ENCODE measurements around the gene PHKB.
A peak's percentile ranks its signal among the peaks of the same experiment; 100 is the strongest.

The PHKB gene

GRCh38 chr16:47611848-47612493, 150.8 kb downstream of the PHKB start:
- no peak for FAIRE-seq
- no peak for DNase-seq (ENCODE audit: insufficient read length, low spot score)

- DNase-seq (ENCODE audit: insufficient read length, low spot score) (no peak), FAIRE-seq (no peak)
Measured at GRCh38 chr16:47612711-47613110, 151.6 kb downstream of the PHKB start.

DNA sequence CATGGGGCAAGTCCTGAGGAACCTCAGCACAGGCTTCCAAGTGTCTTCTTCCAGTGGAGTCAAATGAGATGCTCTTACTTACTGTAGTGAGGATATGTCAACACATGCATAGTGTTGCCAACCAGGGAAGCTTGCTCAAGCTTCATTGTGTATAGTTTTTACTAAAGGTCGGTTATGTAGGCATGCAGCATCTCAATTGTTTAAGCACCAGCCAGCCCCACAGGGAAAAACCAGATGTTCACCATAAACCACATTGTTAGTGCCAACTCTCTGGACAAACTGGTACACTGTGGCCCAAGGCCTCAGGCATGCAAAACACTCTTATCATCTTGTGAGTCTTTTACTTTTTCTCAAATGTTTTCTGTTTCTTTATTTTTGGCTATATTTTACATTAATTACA, 152.1 kb downstream of the PHKB start:
- DNase-seq (ENCODE audit: insufficient read length, low spot score) (no peak), FAIRE-seq (no peak)

- FAIRE-seq, result no peak
Measured at GRCh38 chr16:47617732-47618131, 156.6 kb downstream of the PHKB start.

DNA sequence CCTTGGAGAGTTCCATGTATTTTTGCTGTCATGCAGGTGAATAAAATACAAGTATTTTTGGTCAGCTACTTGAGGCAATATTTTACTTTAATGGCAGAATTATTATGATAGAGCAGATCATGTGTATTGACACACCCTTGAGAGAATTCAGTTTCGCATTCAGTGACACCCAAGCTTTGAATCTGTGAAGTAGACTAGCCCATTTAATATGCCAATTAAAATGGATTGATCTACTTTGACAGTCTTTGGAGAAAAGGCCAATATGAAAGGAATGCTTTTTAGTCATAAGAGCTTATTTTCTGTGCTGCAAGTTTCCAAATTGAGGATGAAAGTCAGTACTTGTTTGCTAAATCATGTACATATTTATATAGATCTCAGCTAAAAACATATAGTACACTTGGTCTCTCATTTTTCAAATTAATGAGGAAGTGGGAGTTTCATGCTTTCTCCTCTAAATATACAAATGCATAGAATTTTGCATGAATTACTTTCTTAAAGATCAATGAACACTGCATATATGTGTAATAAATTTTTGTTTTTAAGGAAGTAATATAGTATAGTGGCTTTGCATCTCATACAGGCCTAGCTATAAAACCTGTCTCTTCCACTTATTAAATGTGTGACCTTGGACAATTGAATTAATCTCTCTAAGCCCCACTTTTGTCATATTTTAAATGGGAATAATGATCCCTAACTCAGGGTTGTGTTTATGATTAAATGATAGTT, 161.5 kb downstream of the PHKB start:
- DNase-seq (ENCODE audit: insufficient read length, low spot score), result no peak
- FAIRE-seq, result peak; percentile 56

More at GRCh38 chr16:47617732-47618131, 156.6 kb downstream of the PHKB start:
- no peak for DNase-seq (ENCODE audit: insufficient read length, low spot score)

DNA sequence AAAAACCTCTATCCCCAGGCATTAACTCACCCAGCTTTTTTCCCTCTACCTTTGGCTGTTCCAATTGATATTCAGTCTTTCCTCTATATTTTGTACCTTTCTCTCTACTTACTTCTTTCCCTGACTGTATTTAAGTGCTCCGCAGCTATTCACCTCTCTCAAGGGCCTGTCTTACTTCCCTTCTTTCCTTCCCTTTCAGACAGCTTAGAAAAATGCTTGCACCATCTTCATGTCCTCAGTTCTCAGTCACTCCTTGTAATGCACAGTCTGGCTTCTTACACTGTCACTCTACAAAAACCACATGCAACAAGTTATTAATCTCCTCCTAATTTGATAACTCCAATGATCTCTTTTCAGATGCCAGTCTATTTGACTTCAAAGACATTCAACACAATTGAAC, 163.4 kb downstream of the PHKB start:
- FAIRE-seq (no peak), DNase-seq (ENCODE audit: insufficient read length, low spot score) (no peak)

DNA sequence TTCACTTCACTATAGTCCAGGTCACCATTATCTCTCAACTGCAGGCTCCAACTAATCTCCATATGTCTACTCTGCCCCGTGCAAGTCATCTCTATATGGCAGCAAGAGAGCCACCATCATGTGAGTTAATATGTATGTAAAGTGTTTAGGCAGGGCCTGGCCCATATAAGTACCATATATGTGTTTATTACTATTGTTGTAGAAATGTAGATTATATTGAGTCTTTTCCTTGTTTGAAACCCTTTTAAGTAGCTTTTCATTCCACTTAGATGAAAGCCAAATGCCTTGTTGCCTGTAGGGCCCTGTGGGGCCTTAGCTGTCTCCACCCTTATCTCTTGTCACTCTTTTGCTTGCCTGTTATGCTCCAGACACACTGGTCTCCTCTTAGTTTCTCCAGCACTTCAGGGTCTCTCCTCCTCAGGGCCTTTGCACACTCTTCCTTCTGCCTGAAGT, 164.0 kb downstream of the PHKB start:
- no peak for FAIRE-seq
- DNase-seq (ENCODE audit: insufficient read length, low spot score), result no peak

DNA sequence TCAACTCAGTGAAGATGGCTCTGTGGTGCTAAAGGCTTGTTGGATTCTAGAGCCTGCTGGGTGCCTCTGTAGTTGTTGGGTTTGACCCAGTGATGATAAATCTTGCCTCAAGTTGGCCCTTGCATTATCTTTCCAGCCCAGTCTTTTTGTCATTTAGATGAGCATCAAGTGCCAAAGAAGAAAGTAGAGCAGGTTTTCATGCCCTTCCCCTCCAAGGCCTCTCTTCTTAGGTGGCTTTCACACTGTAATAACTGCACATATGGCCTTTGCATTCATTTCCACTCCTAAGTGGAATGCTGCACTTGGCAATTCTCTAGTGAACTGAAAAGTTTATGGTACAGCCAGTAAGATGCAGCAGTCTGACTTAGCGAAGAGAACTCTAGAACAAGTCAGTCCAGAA, 165.1 kb downstream of the PHKB start:
- FAIRE-seq, result no peak

DNA sequence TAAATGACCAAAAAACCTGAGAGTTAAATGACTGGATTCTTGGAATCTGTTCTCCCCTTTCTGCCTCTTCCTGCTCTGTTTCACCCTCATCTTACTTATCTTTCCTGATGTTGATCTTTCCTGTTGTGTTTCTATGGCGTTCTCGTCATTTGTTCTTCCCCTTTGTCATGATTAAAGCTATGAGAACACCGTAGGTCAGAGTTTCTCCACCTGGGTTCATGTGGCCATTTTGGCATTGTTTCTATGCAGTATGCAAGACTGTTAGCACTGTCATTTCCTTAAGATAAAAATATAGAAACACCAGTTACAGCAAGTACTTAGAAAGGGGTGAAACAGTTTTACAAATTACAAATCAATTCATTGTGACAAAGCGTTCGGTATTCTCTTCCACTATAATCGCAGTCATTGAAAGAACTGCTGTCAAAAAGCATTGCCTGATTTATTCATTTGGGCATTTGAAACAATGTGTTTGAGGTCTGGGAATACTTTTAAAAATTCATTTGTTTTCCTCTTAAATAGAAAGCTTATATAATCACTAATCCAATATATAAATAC, 166.0 kb downstream of the PHKB start:
- FAIRE-seq (no peak), DNase-seq (ENCODE audit: insufficient read length, low spot score) (no peak)

More for the DNA sequence above, 165.1 kb downstream of the PHKB start:
- no peak for DNase-seq (ENCODE audit: insufficient read length, low spot score)

DNA sequence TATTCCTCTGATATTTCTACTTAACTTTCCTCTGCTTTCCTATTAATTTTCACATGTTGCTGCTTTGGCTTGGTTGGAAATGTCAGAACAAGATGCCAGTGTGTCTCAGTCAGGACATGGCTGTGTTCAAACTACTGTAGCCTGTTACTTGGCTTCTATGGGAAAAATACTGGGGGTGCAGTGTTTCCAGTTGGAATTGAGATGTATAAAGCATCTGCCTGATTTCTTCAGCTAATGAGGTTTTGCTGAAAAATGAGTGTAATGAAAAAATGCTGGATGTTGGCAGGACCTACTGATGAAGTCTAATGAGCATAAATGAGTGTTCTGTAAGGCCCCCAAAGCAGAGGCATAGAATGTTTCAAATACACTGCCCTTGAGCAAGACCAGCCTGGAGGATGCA, 166.6 kb downstream of the PHKB start:
- DNase-seq (ENCODE audit: insufficient read length, low spot score) (no peak), FAIRE-seq (no peak)

- DNase-seq (ENCODE audit: insufficient read length, low spot score) (no peak), FAIRE-seq (no peak)
Measured at GRCh38 chr16:47631131-47631530, 170.0 kb downstream of the PHKB start.

- no peak for FAIRE-seq
- no peak for DNase-seq (ENCODE audit: insufficient read length, low spot score)
Measured at GRCh38 chr16:47634126-47634525, 173.0 kb downstream of the PHKB start.

DNA sequence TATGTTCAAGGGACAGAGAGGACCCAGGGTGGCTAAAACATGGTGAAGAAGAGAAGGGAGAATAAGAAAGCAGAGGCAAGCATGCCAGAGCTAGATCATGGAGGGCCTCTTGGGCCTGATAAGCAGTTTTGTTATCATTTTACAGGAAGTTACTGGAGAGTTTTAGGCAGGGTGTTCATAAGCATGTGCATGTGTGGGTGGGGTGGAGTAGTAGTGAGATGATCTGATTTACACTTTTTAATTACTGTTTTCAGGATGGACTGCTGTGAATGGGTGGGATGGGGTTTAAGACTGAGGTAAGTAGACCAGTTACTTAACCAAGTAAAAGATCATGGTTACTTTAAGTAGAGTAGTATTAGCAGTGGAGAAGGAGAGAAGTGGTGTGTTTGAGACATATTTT, 173.6 kb downstream of the PHKB start:
- DNase-seq (ENCODE audit: insufficient read length, low spot score) (no peak), FAIRE-seq (no peak)

DNA sequence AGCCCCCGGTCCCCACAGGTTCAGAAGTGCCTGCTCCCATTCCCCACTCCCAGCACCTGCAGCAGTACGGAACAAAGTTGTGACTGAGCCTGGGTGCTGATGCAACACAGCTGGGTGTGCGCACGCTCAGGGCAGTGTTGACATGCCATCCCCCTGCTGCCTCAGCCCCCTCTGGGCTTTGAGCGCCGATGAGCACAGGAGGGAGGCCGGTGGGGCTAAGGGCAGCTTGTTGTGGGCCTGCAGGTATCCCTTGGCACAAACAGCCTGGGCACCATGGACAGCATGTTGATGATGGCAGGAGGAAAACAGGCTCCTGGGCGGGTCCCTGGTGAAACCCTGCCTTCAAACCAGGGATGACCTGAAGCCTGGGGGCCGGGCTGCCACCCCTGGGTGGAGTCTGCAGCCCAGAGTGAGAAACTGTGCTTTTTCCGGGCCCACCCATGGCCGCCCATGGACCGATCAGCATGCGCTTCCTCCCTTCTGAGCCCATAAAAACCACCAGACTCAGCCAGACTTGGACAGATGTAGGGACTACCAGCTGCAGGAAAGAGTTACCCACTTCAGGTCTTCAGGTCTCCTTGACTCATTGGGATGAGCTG, 175.5 kb downstream of the PHKB start:
- FAIRE-seq (no peak), DNase-seq (ENCODE audit: insufficient read length, low spot score) (no peak)

DNA sequence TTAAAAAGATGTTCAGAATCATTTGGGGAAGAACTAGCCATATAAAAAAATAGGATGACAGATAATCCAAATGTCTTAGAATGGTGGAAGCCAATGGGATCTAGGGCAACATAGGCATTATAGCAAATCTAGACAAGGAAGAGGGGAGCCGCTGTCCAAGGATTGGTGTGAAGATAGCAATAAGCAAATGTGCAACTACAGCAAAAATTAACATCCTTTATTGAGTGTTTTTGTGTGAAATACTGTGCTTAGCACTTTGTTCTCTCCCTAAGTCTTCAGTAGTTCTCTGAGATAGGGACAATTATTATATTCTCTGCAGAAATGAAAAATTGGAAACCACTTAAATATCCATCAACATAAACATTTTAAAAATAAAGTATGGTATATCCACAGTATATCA, 177.0 kb downstream of the PHKB start:
- no peak for DNase-seq (ENCODE audit: insufficient read length, low spot score)

DNA sequence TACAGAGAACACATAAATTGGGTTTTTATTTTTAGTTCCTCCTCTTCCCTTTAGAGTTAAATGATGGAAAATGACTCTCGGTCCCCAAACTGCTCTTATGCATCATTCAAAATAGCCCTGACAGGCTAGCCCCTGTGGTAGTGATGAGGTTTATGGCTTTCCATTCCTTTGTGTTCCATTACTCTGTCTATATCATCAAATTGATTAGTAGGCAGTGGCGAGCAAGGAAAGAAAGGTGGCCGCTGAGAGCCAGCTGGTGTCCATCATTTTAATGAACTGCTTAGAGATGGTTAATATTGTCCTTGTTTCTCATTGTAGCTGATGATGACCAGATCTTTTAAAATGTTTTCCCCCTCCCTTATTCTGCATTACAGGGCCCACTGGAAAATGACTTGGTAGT, 179.5 kb downstream of the PHKB start:
- DNase-seq (ENCODE audit: insufficient read length, low spot score) (no peak), FAIRE-seq (no peak)

More for the DNA sequence above, 177.0 kb downstream of the PHKB start:
- FAIRE-seq, result no peak

DNA sequence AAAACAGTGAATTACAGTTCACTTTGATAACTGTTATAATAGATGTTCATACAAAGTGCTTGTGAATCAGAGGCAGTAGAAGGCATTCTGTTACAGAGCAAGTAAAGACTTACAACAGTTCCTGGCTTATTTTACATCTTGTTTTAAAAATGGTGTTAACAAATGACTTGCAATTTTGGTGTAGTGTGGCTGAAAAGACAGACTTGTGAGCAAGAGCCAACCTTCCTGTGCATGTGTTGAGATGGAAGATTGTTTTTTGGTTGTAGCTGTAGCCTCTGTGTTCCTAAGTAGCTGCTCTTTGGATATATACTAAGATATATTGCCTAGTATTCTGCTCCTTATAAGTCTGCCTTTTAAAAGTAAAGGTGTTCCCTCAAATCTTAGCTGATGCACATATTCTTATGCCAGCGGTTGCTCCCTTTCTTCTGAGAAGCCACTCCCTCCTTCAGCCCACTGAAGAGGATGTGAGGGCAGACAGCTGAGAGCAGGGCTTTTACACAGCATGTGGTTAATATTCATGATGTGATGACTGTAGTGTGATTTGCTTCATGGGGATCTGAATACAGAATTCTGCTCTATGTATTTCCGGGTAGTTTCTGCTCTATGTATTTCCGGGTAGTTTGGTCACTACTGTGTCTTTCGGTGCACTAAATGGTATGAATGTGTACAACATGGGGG, 182.3 kb downstream of the PHKB start:
- DNase-seq (ENCODE audit: insufficient read length, low spot score), result no peak
- no peak for FAIRE-seq

GRCh38 chr16:47644166-47644565, 183.0 kb downstream of the PHKB start:
- no peak for DNase-seq (ENCODE audit: insufficient read length, low spot score)
- no peak for FAIRE-seq

GRCh38 chr16:47644661-47645060, 183.5 kb downstream of the PHKB start:
- DNase-seq (ENCODE audit: insufficient read length, low spot score) (no peak), FAIRE-seq (no peak)

DNA sequence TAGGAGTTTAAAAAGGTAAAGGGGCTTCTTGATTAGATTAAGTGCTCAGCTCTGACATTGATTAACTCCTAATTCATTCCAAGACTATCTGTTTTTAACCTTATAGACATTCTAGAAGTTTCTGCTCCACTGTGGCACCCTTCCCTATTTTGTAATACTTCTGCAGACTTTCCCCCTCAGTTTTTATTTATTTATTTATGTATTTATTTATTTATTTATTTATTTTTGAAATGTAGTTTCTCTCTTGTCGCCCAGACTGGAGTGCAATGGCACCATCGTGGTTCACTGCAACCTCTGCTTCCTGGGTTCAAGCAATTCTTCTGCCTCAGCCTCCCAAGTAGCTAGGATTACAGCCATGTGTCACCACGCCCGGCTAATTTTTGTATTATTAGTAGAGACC, 185.8 kb downstream of the PHKB start:
- DNase-seq (ENCODE audit: insufficient read length, low spot score), result no peak
- no peak for FAIRE-seq

DNA sequence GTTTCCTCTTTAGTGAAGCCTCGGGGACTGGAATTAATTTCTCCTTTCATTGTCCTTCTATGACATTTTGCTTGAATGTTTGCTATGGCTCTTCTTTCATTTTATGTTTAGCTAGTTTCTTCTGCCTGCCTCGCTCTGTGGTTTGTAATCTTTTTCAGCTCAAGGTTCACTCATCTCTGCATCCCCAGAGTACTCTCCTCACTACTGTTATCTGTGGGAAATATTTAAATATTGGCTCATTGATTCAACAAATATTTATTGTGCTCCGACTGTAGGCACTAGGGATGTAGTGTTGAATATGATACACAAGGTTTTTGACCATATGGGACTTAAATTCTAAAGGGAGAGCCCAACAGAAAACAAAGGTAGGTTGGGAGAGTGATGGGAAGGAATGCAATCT, 195.9 kb downstream of the PHKB start:
- FAIRE-seq (no peak), DNase-seq (ENCODE audit: insufficient read length, low spot score) (no peak)

Data from GM19239 (cell line).